HG02884 (cell line): Measurements from ENCODE around the gene CSTF2T.

Experiments used
- ATAC-seq: cut with Tn5 transposase; IDR thresholded peaks from one replicate; pipeline ENCODE4 v1.9.1; 2021; ENCODE audit warnings: mild to moderate bottlenecking, moderate library complexity; ENCODE audit not compliant: unreplicated experiment

The CSTF2T gene

GRCh38 chr10:51653025-51653424, 46.4 kb downstream of the CSTF2T start:
- no peak for ATAC-seq

GRCh38 chr10:51651063-51651462, 48.3 kb downstream of the CSTF2T start:
- no peak for ATAC-seq

- ATAC-seq, result no peak
Measured at GRCh38 chr10:51649064-51649463, 50.3 kb downstream of the CSTF2T start.
